CD4-positive, alpha-beta T cell (primary cell): ENCODE results near the gene CHST15. TPM values are rescaled to one million over a fixed set of nuclear protein-coding genes. Genes with fewer than 3 reads are reported as not detected.

Source experiments
- ATAC-seq: fragments of 200-7000 bp; cut with Tn5 transposase; one replicate; pipeline ENCODE4 v1.10.0; 2022; ENCODE audit warnings: mild to moderate bottlenecking; ENCODE audit not compliant: poor library complexity
- CTCF ChIA-PET: fragments of 350-600 bp; sonication (Branson Sonifier 250); formaldehyde crosslinking; loops from one replicate; lab custom pipeline; 2021; ENCODE audit warnings: antibody characterized with exemption, inconsistent platforms; lab: Charles Lee
- POLR2A ChIA-PET: fragments of 350-600 bp; sonication (Branson Sonifier 250); formaldehyde crosslinking; loops from one replicate; lab custom pipeline; 2021; ENCODE audit warnings: antibody characterized with exemption, inconsistent platforms; lab: Charles Lee
- DNase-seq, 14 experiments: peaks; one replicate each; pipeline ENCODE4 v3.0.0-alpha.2; 2013 to 2020; ENCODE audit warnings: mixed read lengths in 2 of 14
- H3K27ac ChIP-seq, 2 donors: one replicate each; pipeline versions ENCODE4 v1.5.1 to v1.7.0; 2013; ENCODE audit warnings: low read length in 2 of 2, low read depth in 1 of 2, mild to moderate bottlenecking in 1 of 2
- H3K27me3 ChIP-seq, 2 experiments: 1 replicate in 1 of 2; 2 replicates in 1 of 2; pipeline versions ENCODE4 v1.6.1 to v1.7.0; 2013; ENCODE audit warnings: low read length in 2 of 2, control low read depth in 1 of 2, mild to moderate bottlenecking in 1 of 2, moderate library complexity in 1 of 2; ENCODE audit not compliant: insufficient read depth in 2 of 2, control insufficient read depth in 1 of 2
- H3K36me3 ChIP-seq: one replicate; pipeline ENCODE4 v1.6.1; 2013; ENCODE audit warnings: low read length, control low read depth; ENCODE audit not compliant: insufficient read depth
- H3K4me1 ChIP-seq: one replicate; pipeline ENCODE4 v1.6.1; 2013; ENCODE audit warnings: low read length, control low read depth; ENCODE audit not compliant: insufficient read depth
- H3K4me3 ChIP-seq: one replicate; pipeline ENCODE4 v1.5.1; 2013; ENCODE audit warnings: mild to moderate bottlenecking, low read length, moderate library complexity
- H3K9me3 ChIP-seq, 2 experiments: 1 replicate in 1 of 2; 2 replicates in 1 of 2; pipeline versions ENCODE4 v1.6.1 to v1.7.0; 2013; ENCODE audit warnings: low read length in 2 of 2, mild to moderate bottlenecking in 2 of 2, control low read depth in 1 of 2, moderate library complexity in 1 of 2; ENCODE audit not compliant: control insufficient read depth in 1 of 2, insufficient read depth in 1 of 2
- H3K27ac Mint-ChIP-seq: one replicate; pipeline ENCODE4 v1.8.0; 2020; ENCODE audit warnings: mixed read lengths
- H3K27me3 Mint-ChIP-seq: one replicate; pipeline ENCODE4 v1.8.0; 2021; ENCODE audit warnings: mixed read lengths
- H3K36me3 Mint-ChIP-seq: one replicate; pipeline ENCODE4 v1.8.0; 2021; ENCODE audit warnings: low read depth, mixed read lengths
- H3K4me1 Mint-ChIP-seq: one replicate; pipeline ENCODE4 v1.8.0; 2021; ENCODE audit warnings: low read depth, mixed read lengths
- H3K4me3 Mint-ChIP-seq: one replicate; pipeline ENCODE4 v1.8.0; 2020; ENCODE audit warnings: mild to moderate bottlenecking, mixed read lengths
- H3K9me3 Mint-ChIP-seq: one replicate; pipeline ENCODE4 v1.8.0; 2020; ENCODE audit warnings: mixed read lengths
- CTCF ChIP-seq: fragments of 200-600 bp; IDR thresholded peaks from one replicate; pipeline ENCODE4 v1.8.0; 2022; ENCODE audit warnings: antibody characterized with exemption, mild to moderate bottlenecking
- intact Hi-C, 2 experiments: fragments of 100-400 bp; cut with DNase I in 1 of 2; cut with micrococcal nuclease in 1 of 2; formaldehyde crosslinking; loops; one replicate each; pipeline versions ENCODE4 v1.15.1 to v1.9.0; 2023 to 2025; cut with DNase I, micrococcal nuclease
- total RNA-seq, 174 experiments: library from RNA in 2 of 174; stranded (reverse) in 2 of 174; gene quantifications; one replicate each; pipeline ENCODE4 v1.2.3 and lab custom pipeline; 2021 to 2026

The CHST15 gene
- total RNA-seq, 2 experiments from 2014 or later: 0.42 to 0.52 TPM

- H3K4me3 ChIP-seq: no peak overlapping the region
- ChIA-PET POLR2A (no interaction called here), CTCF (no interaction called here)
- no peaks in the 10 kb centered on the region for H3K4me1 Mint-ChIP-seq
- H3K9me3 ChIP-seq: no peaks in the 10 kb centered on the region
- H3K27ac Mint-ChIP-seq: no peak overlapping the region
- H3K27me3 Mint-ChIP-seq: no peaks in the 10 kb centered on the region
- peaks cover 6% of the 10 kb centered on the region for H3K4me1 ChIP-seq
- H3K36me3 ChIP-seq: no peaks in the 10 kb centered on the region
- no peaks in the 10 kb centered on the region for H3K9me3 Mint-ChIP-seq
- H3K27me3 ChIP-seq: no peaks in the 10 kb centered on the region
- DNase-seq (no peak), ATAC-seq (no peak)
- H3K4me3 Mint-ChIP-seq: no peak overlapping the region
- H3K36me3 Mint-ChIP-seq: no peaks in the 10 kb centered on the region
- no peak for TF ChIP-seq CTCF
- intact Hi-C loops: no loop called here
- no peak overlapping the region for H3K27ac ChIP-seq
These were observed 27.1 kb upstream of the CHST15 start for GRCh38 chr10:124120410-124121061.

- Histone ChIP-seq H3K36me3 (no peaks in the 10 kb centered on the region), H3K4me1 (peaks cover 6% of the 10 kb centered on the region), H3K4me3 (no peak overlapping the region), H3K27me3 (no peaks in the 10 kb centered on the region), H3K27ac (no peak overlapping the region), H3K9me3 (no peaks in the 10 kb centered on the region)
- Mint-ChIP-seq H3K4me1 (no peaks in the 10 kb centered on the region), H3K4me3 (no peak overlapping the region), H3K9me3 (no peaks in the 10 kb centered on the region), H3K27ac (no peak overlapping the region), H3K27me3 (no peaks in the 10 kb centered on the region), H3K36me3 (no peaks in the 10 kb centered on the region)
- no peak for TF ChIP-seq CTCF
- DNase-seq (peak in 1 of 14 experiments; percentile 8), ATAC-seq (no peak)
- intact Hi-C loops: no loop called here
- POLR2A ChIA-PET: no interaction called here
- CTCF ChIA-PET: no interaction called here
These were observed 26.5 kb upstream of the CHST15 start for GRCh38 chr10:124119946-124120345.

- POLR2A ChIA-PET: no interaction called here
- intact Hi-C loops: no loop called here
- H3K27me3 Mint-ChIP-seq: no peaks in the 10 kb centered on the region
- peaks cover 6% of the 10 kb centered on the region for H3K4me1 ChIP-seq
- H3K27me3 ChIP-seq: no peaks in the 10 kb centered on the region
- no peaks in the 10 kb centered on the region for H3K9me3 ChIP-seq
- no peaks in the 10 kb centered on the region for H3K36me3 ChIP-seq
- no peak for TF ChIP-seq CTCF
- no peaks in the 10 kb centered on the region for H3K36me3 Mint-ChIP-seq
- H3K27ac Mint-ChIP-seq: no peak overlapping the region
- no peak overlapping the region for H3K4me3 ChIP-seq
- H3K4me3 Mint-ChIP-seq: no peak overlapping the region
- CTCF ChIA-PET: no interaction called here
- H3K27ac ChIP-seq: no peak overlapping the region
- no peaks in the 10 kb centered on the region for H3K9me3 Mint-ChIP-seq
- no peaks in the 10 kb centered on the region for H3K4me1 Mint-ChIP-seq
- ATAC-seq (no peak), DNase-seq (no peak)
These were observed 25.8 kb upstream of the CHST15 start for GRCh38 chr10:124119216-124119615.
